GM12891 (cell line): ENCODE results near the gene ZFY.

Source experiments
- PAX5 ChIP-seq: IDR thresholded peaks from 2 replicates; pipeline ENCODE4 v1.6.1; 2011; ENCODE audit warnings: low read length, moderate library complexity, mild to moderate bottlenecking; ENCODE audit not compliant: insufficient read depth, severe bottlenecking
- POLR2A ChIP-seq: IDR thresholded peaks from 2 replicates; pipeline ENCODE4 v1.6.1; 2011; ENCODE audit warnings: low read depth, low read length, control low read depth
- POLR2AphosphoS5 ChIP-seq: IDR thresholded peaks from 2 replicates; pipeline ENCODE4 v1.6.1; 2011; ENCODE audit warnings: low read depth, low read length, control low read depth
- SPI1 ChIP-seq: IDR thresholded peaks from 2 replicates; pipeline ENCODE4 v1.6.1; 2011; ENCODE audit warnings: low read depth, low read length, control low read depth
- TAF1 ChIP-seq: IDR thresholded peaks from 2 replicates; pipeline ENCODE4 v1.6.1; 2011; ENCODE audit warnings: low read depth, low read length, control low read depth

DNA sequence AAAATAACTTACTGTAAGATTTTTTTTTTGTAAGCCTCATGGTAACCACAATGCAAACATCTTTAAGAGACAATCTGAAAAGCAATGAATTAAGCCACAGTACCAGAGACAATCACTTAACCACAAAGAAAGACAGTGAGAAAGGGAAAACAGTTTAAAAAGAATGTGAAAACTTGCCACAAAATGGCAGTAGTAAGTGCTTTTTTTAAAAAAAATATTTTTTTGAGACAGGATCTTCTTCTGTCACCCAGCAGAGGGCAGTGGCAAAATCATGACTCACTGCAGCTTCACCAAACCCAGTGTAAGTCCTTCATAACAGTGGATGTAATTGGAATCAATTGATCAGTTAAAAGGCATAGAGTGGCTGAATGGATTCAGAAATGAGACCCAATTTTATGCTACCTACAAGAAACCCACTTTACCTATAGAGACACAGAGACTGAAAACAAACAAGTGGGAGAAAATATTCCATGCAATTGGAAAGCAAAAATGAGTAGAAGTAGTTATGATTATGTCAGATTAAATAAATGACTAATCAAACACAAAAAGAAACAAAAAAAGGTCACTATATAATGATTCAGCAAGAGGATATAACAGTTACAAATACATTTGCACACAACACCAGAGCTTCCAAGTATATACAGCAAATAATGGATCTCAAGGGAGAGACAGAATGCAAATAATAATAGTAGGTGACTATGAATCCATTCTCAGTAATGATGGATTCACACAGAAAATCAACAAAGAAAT is 21.9 kb upstream of the ZFY start:
- TF ChIP-seq POLR2AphosphoS5 (no peak), POLR2A (no peak), TAF1 (no peak), SPI1 (no peak), PAX5 (no peak)
